HepG2 (cell line): Measurements from ENCODE around the gene CPNE2. TPM values are rescaled to one million over a fixed set of nuclear protein-coding genes. Genes with fewer than 3 reads are reported as not detected.

Source experiments
- ATAC-seq: fragments of 200-7000 bp; cut with Tn5 transposase; 3 replicates; pipeline ENCODE4 v1.9.1; 2020; ENCODE audit warnings: mild to moderate bottlenecking, moderate library complexity
- BruUV-seq: library from RNA; stranded (reverse); fragments of 400-500 nt; replicated peaks from 2 replicates; lab custom pipeline; 2021; lab: Mats Ljungman, UMichigan
- CTCF ChIA-PET: fragments of 300-600 bp; formaldehyde crosslinking; extraction: SDS; loops from one replicate; lab custom pipeline; 2021; ENCODE audit warnings: low total read pairs, inconsistent platforms, low intra/inter-chr PET ratio; lab: Yijun Ruan, JAX
- POLR2A ChIA-PET: fragments of 350-600 bp; sonication (Branson Sonifier 250); formaldehyde crosslinking; loops from one replicate; lab custom pipeline; 2020; ENCODE audit warnings: antibody characterized with exemption, inconsistent platforms; lab: Yijun Ruan, JAX
- DNase-seq: peaks from one replicate; pipeline ENCODE4 v3.0.0-alpha.2; 2015; ENCODE audit warnings: low spot score
- FAIRE-seq: peaks from 3 replicates; lab custom pipeline; 2011; peaks lifted over from hg19 to GRCh38; lab: Jason Lieb, UNC
- H2AFZ ChIP-seq: one replicate; pipeline ENCODE4 v1.6.1; 2011; ENCODE audit warnings: low read length, inconsistent platforms
- H3K27ac ChIP-seq: fragments of 300-600 bp; 3 replicates; pipeline ENCODE4 v1.8.0; 2011; ENCODE audit warnings: mixed run types, mild to moderate bottlenecking, mixed read lengths, low read length, inconsistent platforms; ENCODE audit not compliant: insufficient read depth; ENCODE audit errors: extremely low read length
- H3K27me3 ChIP-seq, 2 experiments: fragments of 200-600 bp in 1 of 2; 2 replicates in 1 of 2; 3 replicates in 1 of 2; pipeline versions ENCODE4 v1.6.0 to v1.8.0; 2011; ENCODE audit warnings: low read length in 2 of 2, mild to moderate bottlenecking in 2 of 2, moderate library complexity in 2 of 2, inconsistent platforms in 1 of 2; ENCODE audit not compliant: insufficient read depth in 2 of 2, control insufficient read depth in 1 of 2
- H3K36me3 ChIP-seq, 2 experiments: fragments of 200-600 bp in 1 of 2; replicated peaks in 1 of 2; 2 replicates in 1 of 2; 3 replicates in 1 of 2; pipeline versions ENCODE4 v1.5.1 to v1.8.0; 2011; ENCODE audit warnings: low read length in 2 of 2, inconsistent platforms in 1 of 2; ENCODE audit not compliant: insufficient read depth in 2 of 2, control insufficient read depth in 1 of 2
- H3K4me1 ChIP-seq: 2 replicates; pipeline ENCODE4 v1.5.1; 2012; ENCODE audit warnings: low read length, inconsistent platforms; ENCODE audit not compliant: insufficient read depth
- H3K4me2 ChIP-seq: 2 replicates; pipeline ENCODE4 v1.6.0; 2011; ENCODE audit warnings: low read depth, low read length, inconsistent platforms
- H3K4me3 ChIP-seq, 3 experiments: fragments of 200-600 bp in 1 of 3; sonication (generic), shearing (Covaris generic) in 1 of 3; replicated peaks in 1 of 3; 2 replicates each; pipeline ENCODE4 v1.5.1; 2011 to 2016; ENCODE audit warnings: low read length in 3 of 3, inconsistent platforms in 2 of 3, low read depth in 2 of 3, mild to moderate bottlenecking in 2 of 3, control low read depth in 1 of 3, mixed read lengths in 1 of 3; ENCODE audit not compliant: insufficient read depth in 1 of 3
- H3K79me2 ChIP-seq: one replicate; pipeline ENCODE4 v1.6.1; 2011; ENCODE audit warnings: low read length, inconsistent platforms; ENCODE audit not compliant: insufficient read depth
- H3K9ac ChIP-seq: 2 replicates; pipeline ENCODE4 v1.6.0; 2011; ENCODE audit warnings: mild to moderate bottlenecking, low read depth, low read length, inconsistent platforms; ENCODE audit not compliant: insufficient read depth
- H3K9me3 ChIP-seq: 2 replicates; pipeline ENCODE4 v1.5.1; 2012; ENCODE audit warnings: mild to moderate bottlenecking, low read length
- H4K20me1 ChIP-seq: 2 replicates; pipeline ENCODE4 v1.6.0; 2011; ENCODE audit warnings: inconsistent platforms, mild to moderate bottlenecking, low read length, moderate library complexity; ENCODE audit not compliant: insufficient read depth
- KDM1A ChIP-seq: IDR thresholded peaks from 2 replicates; pipeline ENCODE4 v1.6.1; 2016; ENCODE audit warnings: missing compliant biosample characterization
- RFX3 ChIP-seq: IDR thresholded peaks from 2 replicates; pipeline ENCODE4 v1.6.1; 2016; ENCODE audit warnings: missing biosample characterization, missing genetic modification reagents
- ZBTB33 ChIP-seq: sonication (generic); formaldehyde crosslinking; IDR thresholded peaks from 2 replicates; pipeline ENCODE4 v1.4.0; 2020; ENCODE audit warnings: missing genetic modification reagents
- ZBTB42 ChIP-seq: sonication (generic); formaldehyde crosslinking; IDR thresholded peaks from 2 replicates; pipeline ENCODE4 v1.5.0; 2020; ENCODE audit warnings: mild to moderate bottlenecking, missing genetic modification reagents
- ZMYM3 ChIP-seq: sonication (generic); formaldehyde crosslinking; IDR thresholded peaks from 2 replicates; pipeline ENCODE4 v1.5.1; 2020; ENCODE audit warnings: mild to moderate bottlenecking, missing genetic modification reagents
- ZNF124 ChIP-seq: sonication (generic); formaldehyde crosslinking; IDR thresholded peaks from 2 replicates; pipeline ENCODE4 v1.4.0; 2020; ENCODE audit warnings: missing genetic modification reagents
- ZNF263 ChIP-seq: sonication (generic); formaldehyde crosslinking; IDR thresholded peaks from 2 replicates; pipeline ENCODE4 v1.4.0; 2020; ENCODE audit warnings: missing genetic modification reagents
- ZNF629 ChIP-seq: sonication (generic); formaldehyde crosslinking; conservative IDR thresholded peaks from 2 replicates; pipeline ENCODE4 v1.5.0; 2020; ENCODE audit warnings: missing genetic modification reagents
- ZNF646 ChIP-seq: sonication (generic); formaldehyde crosslinking; IDR thresholded peaks from 2 replicates; pipeline ENCODE4 v1.9.0; 2021; ENCODE audit warnings: mild to moderate bottlenecking, missing genetic modification reagents
- ZNF788 ChIP-seq: sonication (generic); formaldehyde crosslinking; IDR thresholded peaks from 2 replicates; pipeline ENCODE4 v1.5.0; 2020; ENCODE audit warnings: mild to moderate bottlenecking, missing genetic modification reagents, borderline replicate concordance
- WGBS: methylation state at CpG from one replicate; pipeline ENCODE4 v1.1.6; 2017; ENCODE audit warnings: low lambda C conversion rate; 5-methylcytosine and 5-hydroxymethylcytosine counted together
- in situ Hi-C: cut with HindIII; loops from 2 replicates; pipeline ENCODE4 v1.10.0; 2017; ENCODE audit warnings: low pct_unique_long_range_greater_than_20kb; ENCODE audit not compliant: extremely low pct_ligation_motif_present
- intact Hi-C: fragments of 100-400 bp; cut with micrococcal nuclease; formaldehyde crosslinking; loops from one replicate; pipeline ENCODE4 v1.10.0; 2022; ENCODE audit not compliant: unreplicated experiment
- polyA plus RNA-seq, 8 experiments: library from polyadenylated mRNA; depleted of rRNA in 3 of 8; stranded (reverse) in 7 of 8; unstranded in 1 of 8; fragments of >200 nt; fragmentation: Illumina TruSeq in 4 of 8; extraction: Trizol in 4 of 8; gene quantifications; 2 replicates each; pipeline versions ENCODE4 v1.2.1 to v1.2.3, GENCODE V29; 2011 to 2016; ENCODE audit warnings: low read depth in 4 of 8, missing spikeins in 1 of 8, mixed read lengths in 1 of 8; ENCODE audit not compliant: insufficient read depth in 1 of 8
- total RNA-seq, 5 experiments: library from RNA; depleted of rRNA; stranded (reverse); fragments of >200 nt; fragmentation: Illumina TruSeq; extraction: Trizol; gene quantifications; 2 replicates each; pipeline ENCODE4 v1.2.3, GENCODE V29; 2016; ENCODE audit warnings: low read depth in 1 of 5

CPNE2 gene
- total and polyA plus RNA-seq, 2 of the 13 experiments (the other 11 are each of a cell fraction or from before 2014, with no cell fraction given), result 10.6 to 23.3 TPM

- WGBS, result 85% methylated on average over 18 of the region's 18 CpGs
- Histone ChIP-seq H2AFZ (no peak overlapping the region), H3K9ac (no peak overlapping the region), H3K27ac (no peak overlapping the region), H3K4me1 (peaks cover 23% of the 10 kb centered on the region), H3K4me2 (peak overlapping the region; percentile 77), H3K9me3 (no peaks in the 10 kb centered on the region), H3K27me3 (peaks cover 0 to 22% of the 10 kb centered on the region in 2 experiments; a peak in 3 of 5 replicates), H3K36me3 (no peaks in the 10 kb centered on the region)
- BruUV-seq, result TSS peak; percentile 54
- CTCF ChIA-PET, result no interaction called here
- intact Hi-C loops, result loop anchor here (2.0 kb wide), 1 partner anchor 75 kb away; no protein-coding TSS in a partner anchor
- TF ChIP-seq KDM1A (CRISPR knock-in tag) (0 out of 2 replicates have a peak, but pooled peaks have one; percentile 43), RFX3 (no peak), ZNF124 (no peak), ZBTB42 (CRISPR knock-in tag) (no peak), ZNF788 (CRISPR knock-in tag) (0 out of 2 replicates have a peak, but pooled peaks have one; percentile 32), ZMYM3 (peak; percentile 56; the same call in 1 of the 2 replicates), ZBTB33 (CRISPR knock-in tag) (peak; percentile 76), ZNF646 (CRISPR knock-in tag) (no peak), ZNF629 (CRISPR knock-in tag) (peak; percentile 91), ZNF263 (CRISPR knock-in tag) (peak; percentile 56; the same call in 1 of the 2 replicates)
- TF ChIP-seq, all 625 proteins: peak for 6
- DNase-seq, result no peak
- H3K4me3 ChIP-seq, result peak overlapping the region in 1 of 3 experiments; percentile 83; a peak in 3 of 6 replicates
- no peak for ATAC-seq
- H3K79me2 ChIP-seq, result no peaks in the 10 kb centered on the region
- no peaks in the 10 kb centered on the region for H4K20me1 ChIP-seq
- FAIRE-seq, result no peak
- in situ Hi-C loops, result loop anchor here (5.0 kb wide), 1 partner anchor 73 kb away; no protein-coding TSS in a partner anchor
- POLR2A ChIA-PET, result interaction anchor here (2.0 to 3.3 kb wide), 2 partner anchors 92 to 161 kb away, joined by 5 to 20 read pairs; partner anchors contain the start of genes PSME3IP1 and RSPRY1
Measured at GRCh38 chr16:57093666-57094564, 1.5 kb downstream of the CPNE2 start.
